ENCODE data around the gene CDH13.

Gene CDH13

GRCh38 chr16:83842291-83842690, 1215.5 kb downstream of the CDH13 start:
- no peak for DNase-seq (ENCODE audit: low spot score)

GRCh38 chr16:83842756-83843507, 1216.2 kb downstream of the CDH13 start:
- no peak for DNase-seq (ENCODE audit: low spot score)

GRCh38 chr16:83843657-83844056, 1216.9 kb downstream of the CDH13 start:
- no peak for DNase-seq (ENCODE audit: low spot score)

GRCh38 chr16:83845263-83845662, 1218.5 kb downstream of the CDH13 start:
- no peak for DNase-seq (ENCODE audit: low spot score)

- DNase-seq (ENCODE audit: low spot score): no peak
Measured at GRCh38 chr16:83847371-83848225, 1220.8 kb downstream of the CDH13 start.

GRCh38 chr16:83849421-83849820, 1222.7 kb downstream of the CDH13 start:
- DNase-seq (ENCODE audit: low spot score): no peak

Data from HuH-7 (cell line).